ENCODE results near the gene TOM1L2. TPM values are rescaled to one million over a fixed set of nuclear protein-coding genes. Genes with fewer than 3 reads are reported as not detected.

The TOM1L2 gene
- total RNA-seq, 2 experiments from 2014 or later, result 29.5 to 32.0 TPM

- no peaks in the 10 kb centered on the region for H3K27me3 Mint-ChIP-seq
These were observed 132.2 kb downstream of the TOM1L2 start for GRCh38 chr17:17839791-17840707.

GRCh38 chr17:17837966-17838962 is 133.9 kb downstream of the TOM1L2 start:
- DNase-seq, result no peak
- POLR2A ChIA-PET, result interaction anchor here (1.5 kb wide), 1 partner anchor 11 kb away, joined by 6 read pairs; no protein-coding TSS in a partner anchor
- peaks cover 68% of the 10 kb centered on the region for H3K4me1 Mint-ChIP-seq
- H3K36me3 Mint-ChIP-seq (ENCODE audit: low read depth), result peaks cover 23% of the 10 kb centered on the region
- peak overlapping the region; percentile 86 for H3K27ac Mint-ChIP-seq
- peak overlapping the region; percentile 75 for H3K4me3 Mint-ChIP-seq
- no peaks in the 10 kb centered on the region for H3K9me3 Mint-ChIP-seq
- CTCF ChIA-PET, result interaction anchor here (1.0 to 4.3 kb wide), 5 partner anchors 10 to 18 kb away, joined by 3 to 32 read pairs (median 11); no protein-coding TSS in a partner anchor
- no peaks in the 10 kb centered on the region for H3K27me3 Mint-ChIP-seq

More at GRCh38 chr17:17839791-17840707, 132.2 kb downstream of the TOM1L2 start:
- Mint-ChIP-seq H3K27ac (peak overlapping the region; percentile 86), H3K9me3 (no peaks in the 10 kb centered on the region), H3K4me1 (peaks cover 51% of the 10 kb centered on the region), H3K36me3 (ENCODE audit: low read depth) (peaks cover 6% of the 10 kb centered on the region), H3K4me3 (peak overlapping the region; percentile 75)
- DNase-seq, result peak; percentile 82
- POLR2A ChIA-PET, result no interaction called here
- CTCF ChIA-PET, result interaction anchor here (1.5 to 1.7 kb wide), 2 partner anchors 16 to 150 kb away, joined by 3 to 4 read pairs; no protein-coding TSS in a partner anchor

GRCh38 chr17:17837380-17837821 is 134.8 kb downstream of the TOM1L2 start:
- H3K9me3 Mint-ChIP-seq, result no peaks in the 10 kb centered on the region
- POLR2A ChIA-PET, result no interaction called here
- H3K36me3 Mint-ChIP-seq (ENCODE audit: low read depth), result peaks cover 24% of the 10 kb centered on the region
- peak overlapping the region; percentile 97 for H3K27ac Mint-ChIP-seq
- H3K4me3 Mint-ChIP-seq, result peak overlapping the region; percentile 87
- DNase-seq, result no peak
- H3K27me3 Mint-ChIP-seq, result no peaks in the 10 kb centered on the region
- peaks cover 67% of the 10 kb centered on the region for H3K4me1 Mint-ChIP-seq
- CTCF ChIA-PET, result interaction anchor here (0.6 to 4.3 kb wide), 5 partner anchors 11 to 600 kb away, joined by 3 to 32 read pairs (median 11); partner anchors contain the start of gene FLCN

- POLR2A ChIA-PET, result interaction anchor here (1.2 to 1.3 kb wide), 3 partner anchors 11 to 13 kb away, joined by 3 to 7 read pairs (median 6); no protein-coding TSS in a partner anchor
- H3K27ac Mint-ChIP-seq, result peak within 1 kb of the TSS; percentile 97
These were observed 135.3 kb downstream of the TOM1L2 start, which contains the start of gene SREBF1 for GRCh38 chr17:17836818-17837379. Gene SREBF1, minus strand, starts transcription at chr17:17836986. Its CDS starts 169 bp downstream, at chr17:17836817.

GRCh38 chr17:17836250-17836817 is 135.9 kb downstream of the TOM1L2 start:
- H3K9me3 Mint-ChIP-seq, result no peaks in the 10 kb centered on the region
- peak; percentile 96 for DNase-seq
- H3K27ac Mint-ChIP-seq, result peak overlapping the region; percentile 89
- H3K27me3 Mint-ChIP-seq, result no peaks in the 10 kb centered on the region
- peaks cover 29% of the 10 kb centered on the region for H3K36me3 Mint-ChIP-seq (ENCODE audit: low read depth)
- H3K4me1 Mint-ChIP-seq, result peaks cover 77% of the 10 kb centered on the region
- POLR2A ChIA-PET, result interaction anchor here (0.6 to 1.3 kb wide), 5 partner anchors 9 to 19 kb away, joined by 3 to 7 read pairs (median 3); no protein-coding TSS in a partner anchor
- CTCF ChIA-PET, result interaction anchor here (0.6 to 4.3 kb wide), 8 partner anchors 9 to 154 kb away, joined by 3 to 32 read pairs (median 4); no protein-coding TSS in a partner anchor
- peak overlapping the region; percentile 87 for H3K4me3 Mint-ChIP-seq

More at GRCh38 chr17:17836818-17837379, 135.3 kb downstream of the TOM1L2 start, which contains the start of gene SREBF1:
- H3K4me3 Mint-ChIP-seq, result peak within 1 kb of the TSS; percentile 87
- no peaks in the 10 kb centered on the region for H3K27me3 Mint-ChIP-seq
- H3K9me3 Mint-ChIP-seq, result no peaks in the 10 kb centered on the region
- H3K36me3 Mint-ChIP-seq (ENCODE audit: low read depth), result peaks cover 29% of the 10 kb centered on the region
- H3K4me1 Mint-ChIP-seq, result peaks cover 72% of the 10 kb centered on the region
- DNase-seq, result peak; percentile 61
- CTCF ChIA-PET, result interaction anchor here (0.6 to 4.3 kb wide), 6 partner anchors 10 to 600 kb away, joined by 3 to 32 read pairs (median 10); partner anchors contain the start of gene FLCN

- H3K36me3 Mint-ChIP-seq (ENCODE audit: low read depth), result peaks cover 29% of the 10 kb centered on the region
- no peak for DNase-seq
- H3K9me3 Mint-ChIP-seq, result no peaks in the 10 kb centered on the region
- peak overlapping the region; percentile 87 for H3K4me3 Mint-ChIP-seq
- ChIA-PET POLR2A (interaction anchor here (0.6 to 1.3 kb wide), 5 partner anchors 8 to 20 kb away, joined by 3 to 7 read pairs (median 3); no protein-coding TSS in a partner anchor), CTCF (interaction anchor here (0.6 to 4.3 kb wide), 8 partner anchors 9 to 154 kb away, joined by 3 to 32 read pairs (median 4); no protein-coding TSS in a partner anchor)
- H3K27ac Mint-ChIP-seq, result peak overlapping the region; percentile 89
- H3K27me3 Mint-ChIP-seq, result no peaks in the 10 kb centered on the region
- peaks cover 73% of the 10 kb centered on the region for H3K4me1 Mint-ChIP-seq
These were observed 136.6 kb downstream of the TOM1L2 start for GRCh38 chr17:17835415-17836249.

- peaks cover 29% of the 10 kb centered on the region for H3K36me3 Mint-ChIP-seq (ENCODE audit: low read depth)
- H3K9me3 Mint-ChIP-seq, result no peaks in the 10 kb centered on the region
- CTCF ChIA-PET, result interaction anchor here (3.3 to 4.3 kb wide), 2 partner anchors 14 kb away, joined by 12 to 32 read pairs; no protein-coding TSS in a partner anchor
- H3K27ac Mint-ChIP-seq, result peak overlapping the region; percentile 89
- DNase-seq, result no peak
- POLR2A ChIA-PET, result no interaction called here
- peaks cover 76% of the 10 kb centered on the region for H3K4me1 Mint-ChIP-seq
- H3K4me3 Mint-ChIP-seq, result peak overlapping the region; percentile 87
- H3K27me3 Mint-ChIP-seq, result no peaks in the 10 kb centered on the region
These were observed 137.2 kb downstream of the TOM1L2 start for GRCh38 chr17:17834974-17835373.

- Mint-ChIP-seq H3K36me3 (ENCODE audit: low read depth) (peaks cover 29% of the 10 kb centered on the region), H3K9me3 (no peaks in the 10 kb centered on the region), H3K4me1 (peaks cover 67% of the 10 kb centered on the region), H3K27ac (peak overlapping the region; percentile 89), H3K27me3 (no peaks in the 10 kb centered on the region), H3K4me3 (peak overlapping the region; percentile 87)
- CTCF ChIA-PET, result interaction anchor here (3.3 kb wide), 1 partner anchor 15 kb away, joined by 12 read pairs; no protein-coding TSS in a partner anchor
- no peak for DNase-seq
- POLR2A ChIA-PET, result interaction anchor here (0.6 to 0.8 kb wide), 3 partner anchors 8 to 66 kb away, joined by 3 to 9 read pairs (median 6); no protein-coding TSS in a partner anchor
These were observed 138.4 kb downstream of the TOM1L2 start for GRCh38 chr17:17833658-17834357.

GRCh38 chr17:17832032-17832363 is 140.2 kb downstream of the TOM1L2 start:
- Mint-ChIP-seq H3K36me3 (ENCODE audit: low read depth) (peaks cover 33% of the 10 kb centered on the region), H3K9me3 (no peaks in the 10 kb centered on the region), H3K27me3 (no peaks in the 10 kb centered on the region), H3K27ac (no peak overlapping the region), H3K4me3 (no peak overlapping the region), H3K4me1 (peaks cover 66% of the 10 kb centered on the region)
- ChIA-PET CTCF (interaction anchor here (0.7 to 3.3 kb wide), 2 partner anchors 17 to 21 kb away, joined by 3 to 12 read pairs; no protein-coding TSS in a partner anchor), POLR2A (no interaction called here)
- no peak for DNase-seq
